ENCODE measurements around the gene SBF2.
"Not testable (repeated sequence)": the region's sequence is repeated elsewhere in the genome, so short reads cannot be mapped to it uniquely, and the experiment has no call there.

SBF2 gene

GRCh38 chr11:9759519-9760192 lies 534.4 kb downstream of the SBF2 start:
- DNase-seq, result peak; percentile 67

GRCh38 chr11:9758637-9759518 lies 535.1 kb downstream of the SBF2 start:
- peak; percentile 33 for DNase-seq

GRCh38 chr11:9757809-9758636 lies 536.0 kb downstream of the SBF2 start:
- DNase-seq, result peak; percentile 90

- no peak for DNase-seq
These were observed 537.1 kb downstream of the SBF2 start for GRCh38 chr11:9756878-9757277.

- DNase-seq, result no peak
These were observed 537.6 kb downstream of the SBF2 start for GRCh38 chr11:9756461-9756860.

- DNase-seq, result no peak
These were observed 538.3 kb downstream of the SBF2 start for GRCh38 chr11:9755561-9756185.

GRCh38 chr11:9754010-9754471 lies 540.0 kb downstream of the SBF2 start:
- no peak for DNase-seq

GRCh38 chr11:9753021-9753420 lies 541.0 kb downstream of the SBF2 start:
- no peak for DNase-seq

GRCh38 chr11:9752091-9752490 lies 541.9 kb downstream of the SBF2 start:
- no peak for DNase-seq

- DNase-seq, result no peak
These were observed 543.5 kb downstream of the SBF2 start for GRCh38 chr11:9750551-9750950.

GRCh38 chr11:9748361-9748970 lies 545.6 kb downstream of the SBF2 start:
- DNase-seq, result peak; percentile 35

- DNase-seq, result no peak
These were observed 546.2 kb downstream of the SBF2 start for GRCh38 chr11:9747828-9748227.

GRCh38 chr11:9747229-9747628 lies 546.8 kb downstream of the SBF2 start:
- DNase-seq, result no peak

GRCh38 chr11:9745411-9746211 lies 548.4 kb downstream of the SBF2 start:
- no peak for DNase-seq

- DNase-seq, result not testable (repeated sequence)
These were observed 550.5 kb downstream of the SBF2 start for GRCh38 chr11:9743512-9743911.

GRCh38 chr11:9741260-9741659 lies 552.8 kb downstream of the SBF2 start:
- no peak for DNase-seq

- DNase-seq, result no peak
These were observed 553.7 kb downstream of the SBF2 start for GRCh38 chr11:9740202-9740883.

- DNase-seq, result no peak
These were observed 554.7 kb downstream of the SBF2 start for GRCh38 chr11:9739123-9739900.

- no peak for DNase-seq
These were observed 555.3 kb downstream of the SBF2 start for GRCh38 chr11:9738707-9739106.

- DNase-seq, result no peak
These were observed 555.9 kb downstream of the SBF2 start for GRCh38 chr11:9738116-9738515.

Measured in activated CD4-positive, alpha-beta T cell treated with anti-CD3 and anti-CD28 coated beads, Interleukin-2, amount 50 U/mL, for 1 hour (primary cell).